H1 (cell line): ENCODE results near the gene OR4D6. TPM values are rescaled to one million over a fixed set of nuclear protein-coding genes. Genes with fewer than 3 reads are reported as not detected.

Experiments used
- CTCF ChIA-PET: fragments of 300-600 bp; sonication (Branson Sonifier 250); formaldehyde crosslinking; loops from one replicate; lab custom pipeline; 2021; ENCODE audit not compliant: partially characterized antibody; lab: Charles Lee
- POLR2A ChIA-PET: fragments of 300-600 bp; sonication (Branson Sonifier 250); formaldehyde crosslinking; loops from one replicate; lab custom pipeline; 2021; ENCODE audit warnings: inconsistent platforms; ENCODE audit not compliant: partially characterized antibody; lab: Charles Lee
- DNase-seq, 2 experiments: peaks; one replicate each; pipeline versions ENCODE4 v3.0.0 to v3.0.0-alpha.2; 2010 to 2022; ENCODE audit warnings: low spot score in 2 of 2, low read depth in 1 of 2, mixed read lengths in 1 of 2
- FAIRE-seq: peaks from 2 replicates; lab custom pipeline; 2011; peaks lifted over from hg19 to GRCh38; lab: Jason Lieb, UNC
- H2AFZ ChIP-seq: 2 replicates; pipeline ENCODE4 v1.8.1; 2012; ENCODE audit warnings: low read length, inconsistent platforms
- H2AK5ac ChIP-seq: 2 replicates; pipeline ENCODE4 v1.6.1; 2013; ENCODE audit warnings: low read depth, low read length
- H2BK120ac ChIP-seq: replicated peaks from 2 replicates; pipeline ENCODE3; 2013; ENCODE audit warnings: low read depth, low read length, inconsistent platforms
- H2BK12ac ChIP-seq: 2 replicates; pipeline ENCODE4 v1.6.1; 2013; ENCODE audit warnings: low read depth, low read length
- H2BK15ac ChIP-seq: 2 replicates; pipeline ENCODE4 v1.6.1; 2013; ENCODE audit warnings: low read length
- H2BK20ac ChIP-seq: 2 replicates; pipeline ENCODE4 v1.6.1; 2013; ENCODE audit warnings: low read length
- H2BK5ac ChIP-seq: 2 replicates; pipeline ENCODE4 v1.6.1; 2013; ENCODE audit warnings: low read depth, low read length
- H3K14ac ChIP-seq: 2 replicates; pipeline ENCODE4 v1.6.1; 2013; ENCODE audit warnings: inconsistent platforms; ENCODE audit not compliant: insufficient read length
- H3K18ac ChIP-seq: 2 replicates; pipeline ENCODE4 v1.6.1; 2013; ENCODE audit warnings: low read length; ENCODE audit errors: extremely low read depth
- H3K23ac ChIP-seq: 2 replicates; pipeline ENCODE4 v1.6.1; 2013; ENCODE audit warnings: inconsistent platforms; ENCODE audit not compliant: insufficient read length
- H3K23me2 ChIP-seq: 2 replicates; pipeline ENCODE4 v1.6.1; 2013; ENCODE audit warnings: low read depth, low read length
- H3K27ac ChIP-seq: 2 replicates; pipeline ENCODE4 v1.6.1; 2011; ENCODE audit warnings: low read depth, low read length, inconsistent platforms
- H3K27me3 ChIP-seq, 4 experiments: replicated peaks in 1 of 4; 1 replicate in 1 of 4; 2 replicates in 3 of 4; pipeline versions ENCODE4 v1.6.1 to v1.8.1; 2011 to 2013; ENCODE audit warnings: low read length in 3 of 4, mild to moderate bottlenecking in 3 of 4, inconsistent platforms in 2 of 4, mixed read lengths in 2 of 4, moderate library complexity in 1 of 4; ENCODE audit not compliant: control insufficient read depth in 3 of 4, insufficient read depth in 3 of 4; ENCODE audit errors: extremely low read depth in 1 of 4
- H3K36me3 ChIP-seq, 4 experiments: 2 replicates each; pipeline versions ENCODE4 v1.6.1 to v1.8.1; 2011 to 2013; ENCODE audit warnings: mild to moderate bottlenecking in 4 of 4, low read length in 3 of 4, moderate library complexity in 2 of 4, control low read depth in 1 of 4, inconsistent platforms in 1 of 4; ENCODE audit not compliant: insufficient read depth in 4 of 4, control insufficient read depth in 2 of 4
- H3K4ac ChIP-seq: replicated peaks from 2 replicates; pipeline ENCODE3; 2013; ENCODE audit warnings: low read length, low read depth, mixed read lengths, inconsistent platforms; ENCODE audit not compliant: insufficient read length
- H3K4me1 ChIP-seq, 4 experiments: replicated peaks in 1 of 4; 1 replicate in 1 of 4; 2 replicates in 3 of 4; pipeline versions ENCODE4 v1.6.1 to v1.8.1; 2011 to 2013; ENCODE audit warnings: low read length in 3 of 4, inconsistent platforms in 2 of 4, mixed read lengths in 1 of 4; ENCODE audit not compliant: insufficient read depth in 4 of 4, control insufficient read depth in 3 of 4
- H3K4me2 ChIP-seq, 2 experiments: 2 replicates each; pipeline versions ENCODE4 v1.6.1 to v1.8.1; 2011 to 2013; ENCODE audit warnings: low read depth in 2 of 2, low read length in 2 of 2, control low read depth in 1 of 2, inconsistent platforms in 1 of 2, mild to moderate bottlenecking in 1 of 2; ENCODE audit not compliant: insufficient read depth in 1 of 2
- H3K4me3 ChIP-seq, 4 experiments: fragments of 200-600, 300-600 bp in 1 of 4; sonication (generic), shearing (Covaris generic), sonication (Bioruptor Twin) in 1 of 4; 2 replicates each; pipeline versions ENCODE4 v1.5.1 to v1.8.1; 2011 to 2016; ENCODE audit warnings: low read length in 4 of 4, low read depth in 3 of 4, control low read depth in 2 of 4, inconsistent platforms in 2 of 4, mild to moderate bottlenecking in 2 of 4, mixed read lengths in 1 of 4, moderate library complexity in 1 of 4; ENCODE audit not compliant: insufficient read depth in 2 of 4; ENCODE audit errors: extremely low read depth in 1 of 4
- H3K56ac ChIP-seq: replicated peaks from 2 replicates; pipeline ENCODE3; 2013; ENCODE audit warnings: low read depth, mild to moderate bottlenecking, mixed read lengths, low read length, inconsistent platforms; ENCODE audit not compliant: insufficient read length
- H3K79me1 ChIP-seq: 2 replicates; pipeline ENCODE4 v1.6.1; 2013; ENCODE audit warnings: low read depth, low read length, control low read depth
- H3K79me2 ChIP-seq, 2 experiments: 2 replicates each; pipeline versions ENCODE4 v1.6.1 to v1.8.1; 2012 to 2013; ENCODE audit warnings: low read length in 2 of 2, mild to moderate bottlenecking in 2 of 2, inconsistent platforms in 1 of 2; ENCODE audit not compliant: insufficient read depth in 2 of 2, control insufficient read depth in 1 of 2
- H3K9ac ChIP-seq, 4 experiments: replicated peaks in 1 of 4; 1 replicate in 1 of 4; 2 replicates in 3 of 4; pipeline versions ENCODE4 v1.6.1 to v1.8.1; 2011 to 2013; ENCODE audit warnings: low read depth in 3 of 4, low read length in 3 of 4, control low read depth in 2 of 4, mild to moderate bottlenecking in 2 of 4, moderate library complexity in 2 of 4, inconsistent platforms in 1 of 4; ENCODE audit errors: extremely low read depth in 1 of 4
- H3K9me3 ChIP-seq, 2 experiments: 2 replicates each; pipeline versions ENCODE4 v1.6.1 to v1.8.1; 2012 to 2013; ENCODE audit warnings: mild to moderate bottlenecking in 2 of 2, moderate library complexity in 2 of 2, control low read depth in 1 of 2, inconsistent platforms in 1 of 2, low read depth in 1 of 2, low read length in 1 of 2, mixed read lengths in 1 of 2; ENCODE audit not compliant: insufficient read depth in 2 of 2
- H4K20me1 ChIP-seq, 2 experiments: replicated peaks in 1 of 2; 2 replicates each; pipeline versions ENCODE3 to v1.8.1; 2011 to 2013; ENCODE audit warnings: inconsistent platforms in 2 of 2, low read length in 2 of 2, mild to moderate bottlenecking in 1 of 2; ENCODE audit not compliant: insufficient read depth in 2 of 2, control insufficient read depth in 1 of 2
- H4K5ac ChIP-seq: 2 replicates; pipeline ENCODE4 v1.6.1; 2013; ENCODE audit warnings: low read length, low read depth, mixed read lengths, inconsistent platforms; ENCODE audit not compliant: insufficient read length
- H4K8ac ChIP-seq: 2 replicates; pipeline ENCODE4 v1.8.0; 2013; ENCODE audit warnings: mild to moderate bottlenecking, moderate library complexity, low read length, inconsistent platforms; ENCODE audit not compliant: insufficient read depth; ENCODE audit errors: extremely low read depth
- H4K91ac ChIP-seq: replicated peaks from 2 replicates; pipeline ENCODE3; 2013; ENCODE audit warnings: low read length, mixed read lengths, inconsistent platforms; ENCODE audit not compliant: insufficient read length
- WGBS, 2 experiments: shearing (Covaris generic) in 1 of 2; methylation state at CpG; one replicate each; pipeline versions ENCODE4 v1.1.6 to v1.1.7; 2013 to 2015; ENCODE audit warnings: low lambda C conversion rate in 2 of 2, mixed read lengths in 2 of 2, inconsistent platforms in 1 of 2, low coverage in 1 of 2, missing lambda C conversion rate in 1 of 2; ENCODE audit not compliant: insufficient replicate concordance in 2 of 2, insufficient coverage in 1 of 2, insufficient read length in 1 of 2; ENCODE audit errors: extremely low coverage in 1 of 2, missing lambda C conversion rate in 1 of 2; 5-methylcytosine and 5-hydroxymethylcytosine counted together
- polyA plus RNA-seq, 7 experiments: library from polyadenylated mRNA; depleted of rRNA in 3 of 7; stranded (reverse) in 5 of 7; unstranded in 2 of 7; fragments of >200 nt in 5 of 7; fragments of 200-250 nt in 2 of 7; gene quantifications; 1 replicate in 5 of 7; 2 replicates in 1 of 7; 4 replicates in 1 of 7; pipeline versions ENCODE4 v1.2.1 to v1.2.3, GENCODE V29; 2011 to 2013; ENCODE audit warnings: missing spikeins in 2 of 7, mixed read lengths in 2 of 7
- total RNA-seq: library from RNA; stranded (reverse); fragmentation: NEBNext Ultra II Directional; extraction: Animal tissue kit (Norgen Biotek cat#: 25700); gene quantifications from 2 replicates; pipeline ENCODE4 v1.2.1, GENCODE V29; 2021

The OR4D6 gene
- total and polyA plus RNA-seq, 2 of the 8 experiments (the other 6 are each of a cell fraction or from before 2014, with no cell fraction given), result not detected

GRCh38 chr11:59417023-59417422 is 39.7 kb upstream of the OR4D6 start:
- Histone ChIP-seq H3K79me2 (no peaks in the 10 kb centered on the region), H3K23ac (no peak overlapping the region), H3K79me1 (no peaks in the 10 kb centered on the region), H3K4me1 (no peaks in the 10 kb centered on the region), H2BK12ac (no peak overlapping the region), H4K91ac (no peak overlapping the region), H3K36me3 (no peaks in the 10 kb centered on the region), H3K27ac (no peak overlapping the region), H4K5ac (no peak overlapping the region), H4K20me1 (no peaks in the 10 kb centered on the region), H3K4me2 (no peak overlapping the region), H2BK120ac (no peak overlapping the region), H3K27me3 (no peaks in the 10 kb centered on the region), H3K14ac (no peak overlapping the region), H3K4ac (no peak overlapping the region), H2BK5ac (no peak overlapping the region), H4K8ac (no peak overlapping the region), H3K56ac (no peak overlapping the region), H3K23me2 (no peaks in the 10 kb centered on the region), H3K9me3 (peaks cover 0 to 2% of the 10 kb centered on the region in 2 experiments; a peak in 1 of 4 replicates), H2AFZ (no peak overlapping the region), H2AK5ac (no peak overlapping the region), H3K18ac (no peak overlapping the region), H2BK15ac (no peak overlapping the region), H3K9ac (no peak overlapping the region), H3K4me3 (no peak overlapping the region), H2BK20ac (no peak overlapping the region)
- WGBS, 2 experiments, result 95% methylated on average over 5 of the region's 5 CpGs; no CpG with 5 or more reads in 1 of the 2 experiments
- ChIA-PET CTCF (interaction anchor here (1.2 to 4.1 kb wide), 2 partner anchors 9 to 13 kb away, joined by 3 to 10 read pairs; partner anchors contain the start of gene OR5A2), POLR2A (no interaction called here)
- FAIRE-seq (no peak), DNase-seq (no peak)
